Dendritic cell treated with granulocyte-macrophage colony-stimulating factor and Interleukin-4, amounts not matched to agents 40 ng/mL and 50 ng/mL, for 4 days (primary cell): ENCODE measurements around the gene TRAPPC3.
"Not testable (repeated sequence)": the region's sequence is repeated elsewhere in the genome, so short reads cannot be mapped to it uniquely, and the experiment has no call there.

Experiments
- H3K27ac Mint-ChIP-seq: one replicate; pipeline ENCODE4 v1.8.0; 2022; ENCODE audit warnings: mild to moderate bottlenecking, mixed read lengths
- H3K27me3 Mint-ChIP-seq: one replicate; pipeline ENCODE4 v1.8.0; 2022; ENCODE audit warnings: mild to moderate bottlenecking, mixed read lengths
- H3K36me3 Mint-ChIP-seq: one replicate; pipeline ENCODE4 v1.8.0; 2022; ENCODE audit warnings: low read depth, mixed read lengths
- H3K4me1 Mint-ChIP-seq: one replicate; pipeline ENCODE4 v1.8.0; 2022; ENCODE audit warnings: low read depth, mixed read lengths
- H3K4me3 Mint-ChIP-seq: one replicate; pipeline ENCODE4 v1.8.0; 2022; ENCODE audit warnings: mild to moderate bottlenecking, moderate library complexity, mixed read lengths
- H3K9me3 Mint-ChIP-seq: one replicate; pipeline ENCODE4 v1.8.0; 2022; ENCODE audit warnings: mixed read lengths
- intact Hi-C: fragments of 100-400 bp; cut with micrococcal nuclease; formaldehyde crosslinking; loops from one replicate; pipeline ENCODE4 v1.15.0; 2022

Gene TRAPPC3

DNA sequence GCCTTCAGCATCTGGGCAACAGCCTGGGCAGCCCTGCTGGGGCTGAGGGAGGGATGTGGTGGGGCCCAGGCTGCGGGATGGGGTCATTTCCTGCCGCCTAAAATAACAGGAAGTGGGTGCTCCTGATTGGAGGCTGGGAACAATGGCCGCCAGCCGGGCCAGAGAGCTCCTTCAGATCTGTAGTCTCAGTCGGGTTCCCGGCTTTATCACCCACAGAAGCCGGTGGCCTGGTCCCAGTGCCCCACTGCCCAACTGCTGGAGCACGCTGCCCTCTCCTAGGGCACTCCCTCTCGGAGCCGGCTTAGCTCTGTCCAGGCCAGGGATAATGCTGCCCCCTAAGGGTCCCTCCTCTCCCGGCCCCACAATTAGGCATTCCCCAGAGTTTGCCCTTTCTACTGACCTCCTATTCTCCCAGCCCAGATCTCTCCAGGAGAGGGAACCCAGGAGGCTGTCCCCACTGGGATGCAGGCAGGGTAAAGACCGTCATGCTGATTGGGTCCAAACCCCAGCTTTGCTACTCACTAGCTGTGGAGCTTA, 11.7 kb upstream of the TRAPPC3 start:
- intact Hi-C loops = no loop called here
- peaks cover 8% of the 10 kb centered on the region for H3K9me3 Mint-ChIP-seq
- H3K4me3 Mint-ChIP-seq = peak overlapping the region; percentile 75
- H3K27ac Mint-ChIP-seq = peak overlapping the region; percentile 89
- no peaks in the 10 kb centered on the region for H3K27me3 Mint-ChIP-seq
- H3K4me1 Mint-ChIP-seq = peaks cover 76% of the 10 kb centered on the region
- peaks cover 65% of the 10 kb centered on the region for H3K36me3 Mint-ChIP-seq

GRCh38 chr1:36160388-36160948, 11.2 kb upstream of the TRAPPC3 start:
- no peaks in the 10 kb centered on the region for H3K27me3 Mint-ChIP-seq
- H3K36me3 Mint-ChIP-seq = peaks cover 67% of the 10 kb centered on the region
- H3K9me3 Mint-ChIP-seq = peaks cover 8% of the 10 kb centered on the region
- H3K27ac Mint-ChIP-seq = peak overlapping the region; percentile 89
- H3K4me1 Mint-ChIP-seq = peaks cover 72% of the 10 kb centered on the region
- intact Hi-C loops = no loop called here
- H3K4me3 Mint-ChIP-seq = peak overlapping the region; percentile 75

- Mint-ChIP-seq H3K4me1 (peaks cover 75% of the 10 kb centered on the region), H3K9me3 (peaks cover 8% of the 10 kb centered on the region), H3K27me3 (no peaks in the 10 kb centered on the region), H3K36me3 (peaks cover 68% of the 10 kb centered on the region), H3K27ac (peak overlapping the region; percentile 89), H3K4me3 (peak overlapping the region; percentile 55)
- intact Hi-C loops = no loop called here
Observed at GRCh38 chr1:36159614-36160387, 10.5 kb upstream of the TRAPPC3 start.

DNA sequence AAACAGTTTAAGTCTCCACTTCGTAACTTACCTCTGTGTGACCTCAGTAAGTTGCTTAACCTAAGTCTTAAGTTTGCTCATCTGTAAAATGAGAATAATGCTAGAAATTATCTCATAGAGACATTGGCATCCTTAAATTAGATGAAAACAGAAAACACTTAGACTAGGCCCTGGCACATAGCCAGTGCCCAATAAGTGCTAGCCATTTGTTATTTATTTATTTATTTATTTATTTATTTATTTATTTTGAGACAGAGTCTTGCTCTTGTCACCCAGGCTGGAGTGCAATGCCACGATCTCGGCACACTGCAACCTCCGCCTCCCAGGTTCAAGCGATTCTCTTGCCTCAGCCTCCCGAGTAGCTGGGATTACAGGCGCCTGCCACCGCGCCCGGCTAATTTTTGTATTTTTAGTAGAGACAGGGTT, 9.6 kb upstream of the TRAPPC3 start:
- peak overlapping the region; percentile 89 for H3K27ac Mint-ChIP-seq
- H3K4me1 Mint-ChIP-seq = peaks cover 75% of the 10 kb centered on the region
- intact Hi-C loops, H3K4me3 Mint-ChIP-seq, H3K9me3 Mint-ChIP-seq, H3K27me3 Mint-ChIP-seq: not testable (repeated sequence)
- peaks cover 60% of the 10 kb centered on the region for H3K36me3 Mint-ChIP-seq

- H3K4me3 Mint-ChIP-seq = peak overlapping the region; percentile 97
- intact Hi-C loops = no loop called here
Observed at GRCh38 chr1:36157973-36158826, 8.9 kb upstream of the TRAPPC3 start.

DNA sequence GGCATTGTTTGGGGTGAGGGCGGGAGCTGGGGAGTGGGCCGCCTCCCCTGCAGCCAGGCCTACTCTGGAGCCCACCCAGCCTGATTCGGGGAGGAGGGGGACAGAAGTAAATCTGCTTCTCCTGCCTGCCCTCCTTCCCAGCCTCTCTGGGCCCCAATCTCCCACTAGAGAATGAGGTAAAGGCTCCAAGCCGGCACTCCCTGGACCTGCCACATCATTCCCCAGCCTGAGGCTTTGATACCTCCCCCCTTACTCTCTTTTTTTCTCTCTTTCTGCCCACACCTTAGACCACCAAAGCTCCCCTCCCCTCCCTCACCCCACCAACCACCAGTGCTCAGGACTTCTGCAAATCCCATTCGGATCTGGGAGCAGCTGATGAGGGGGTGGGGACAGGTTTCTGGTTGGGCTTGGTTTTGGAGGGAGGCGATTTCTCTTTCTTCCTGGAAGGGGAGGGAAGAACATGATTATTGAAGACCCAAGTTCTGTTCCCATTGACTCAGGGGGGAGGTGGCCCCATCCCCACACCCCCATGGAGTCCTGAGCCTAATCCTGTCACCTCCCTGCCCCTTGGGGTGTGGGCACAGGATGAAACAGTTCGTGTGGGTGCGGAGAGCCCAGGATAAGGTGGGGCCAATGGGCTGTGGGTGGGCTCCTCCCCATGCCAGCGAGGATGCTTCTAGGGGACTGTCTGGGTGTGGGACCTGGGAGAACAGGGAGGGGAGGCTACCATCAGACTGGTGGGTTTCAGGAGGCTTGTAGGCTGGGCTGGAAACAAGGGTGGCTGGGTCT, 8.0 kb upstream of the TRAPPC3 start:
- peaks cover 80% of the 10 kb centered on the region for H3K4me1 Mint-ChIP-seq
- peak overlapping the region; percentile 97 for H3K4me3 Mint-ChIP-seq
- intact Hi-C loops = no loop called here
- peaks cover 59% of the 10 kb centered on the region for H3K36me3 Mint-ChIP-seq
- no peaks in the 10 kb centered on the region for H3K27me3 Mint-ChIP-seq
- H3K27ac Mint-ChIP-seq = peak overlapping the region; percentile 97
- H3K9me3 Mint-ChIP-seq = no peaks in the 10 kb centered on the region

More at GRCh38 chr1:36157973-36158826, 8.9 kb upstream of the TRAPPC3 start:
- Mint-ChIP-seq H3K27ac (peak overlapping the region; percentile 97), H3K4me1 (peaks cover 80% of the 10 kb centered on the region), H3K9me3 (no peaks in the 10 kb centered on the region), H3K36me3 (peaks cover 60% of the 10 kb centered on the region), H3K27me3 (no peaks in the 10 kb centered on the region)

- peak overlapping the region; percentile 97 for H3K4me3 Mint-ChIP-seq
- H3K27ac Mint-ChIP-seq = peak overlapping the region; percentile 97
- intact Hi-C loops = no loop called here
- H3K36me3 Mint-ChIP-seq = peaks cover 51% of the 10 kb centered on the region
- no peaks in the 10 kb centered on the region for H3K9me3 Mint-ChIP-seq
- no peaks in the 10 kb centered on the region for H3K27me3 Mint-ChIP-seq
- H3K4me1 Mint-ChIP-seq = peaks cover 80% of the 10 kb centered on the region
Observed at GRCh38 chr1:36156329-36157114, 7.2 kb upstream of the TRAPPC3 start.

DNA sequence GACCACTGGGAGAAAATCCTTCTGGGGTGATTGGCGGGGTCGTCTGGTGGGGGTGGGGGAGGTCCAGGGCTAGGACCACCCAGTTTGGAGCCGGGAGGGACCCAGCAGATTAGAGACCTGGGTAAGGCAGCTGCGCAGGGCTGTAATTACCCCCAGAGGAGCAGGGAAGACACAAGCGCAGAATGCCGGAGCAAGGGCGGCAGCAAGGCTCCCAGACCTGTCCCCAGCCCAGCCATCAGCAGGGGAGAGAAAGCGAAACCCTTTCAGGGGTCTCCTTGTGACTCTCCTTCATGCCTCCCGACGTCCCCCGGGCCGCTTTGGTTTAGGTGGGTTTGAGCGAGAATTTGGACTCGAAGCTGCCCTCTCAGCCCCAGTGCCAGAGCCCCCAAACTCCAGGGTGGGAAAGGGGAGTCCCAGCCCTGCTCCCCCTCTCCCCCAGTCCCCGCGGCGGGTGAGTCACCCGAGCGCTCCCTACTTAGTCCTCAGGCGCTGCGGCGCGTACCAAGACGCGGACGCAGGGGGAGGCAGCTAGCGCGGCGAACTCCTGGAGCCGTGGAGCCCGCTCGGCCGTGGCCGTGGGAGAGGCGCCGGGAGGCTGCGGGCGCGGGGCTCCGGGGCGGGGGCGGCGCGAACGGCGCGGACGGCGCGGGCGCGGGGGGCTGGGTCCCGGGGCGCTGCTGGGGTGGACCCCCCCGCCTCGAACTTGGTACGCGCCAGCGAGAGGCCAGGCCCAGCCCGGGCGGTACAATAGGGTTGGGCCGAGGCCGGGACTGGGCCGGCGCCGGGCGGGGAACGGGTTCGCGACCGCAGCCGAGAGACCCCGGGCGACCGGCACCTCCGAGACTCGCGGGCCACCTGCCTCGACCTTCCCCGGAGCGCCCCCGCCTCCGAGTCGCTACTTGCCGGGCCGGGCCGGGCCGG, 6.4 kb upstream of the TRAPPC3 start, which contains the start of gene MAP7D1:
MAP7D1 (plus strand) TSS at position 753 of the 921 bp plus-strand sequence. CDS start 258 bp downstream, outside the sequence.
- Mint-ChIP-seq H3K4me3 (peak within 1 kb of the TSS; percentile 97), H3K9me3 (no peaks in the 10 kb centered on the region), H3K27ac (peak within 1 kb of the TSS; percentile 97), H3K4me1 (peaks cover 80% of the 10 kb centered on the region), H3K27me3 (no peaks in the 10 kb centered on the region), H3K36me3 (peaks cover 45% of the 10 kb centered on the region)
- intact Hi-C loops = no loop called here

- peaks cover 80% of the 10 kb centered on the region for H3K4me1 Mint-ChIP-seq
- H3K36me3 Mint-ChIP-seq = peaks cover 41% of the 10 kb centered on the region
- H3K27me3 Mint-ChIP-seq = no peaks in the 10 kb centered on the region
- intact Hi-C loops = no loop called here
- no peaks in the 10 kb centered on the region for H3K9me3 Mint-ChIP-seq
- H3K27ac Mint-ChIP-seq = peak overlapping the region; percentile 97
- H3K4me3 Mint-ChIP-seq = peak overlapping the region; percentile 86
Observed at GRCh38 chr1:36154765-36155407, 5.6 kb upstream of the TRAPPC3 start.

DNA sequence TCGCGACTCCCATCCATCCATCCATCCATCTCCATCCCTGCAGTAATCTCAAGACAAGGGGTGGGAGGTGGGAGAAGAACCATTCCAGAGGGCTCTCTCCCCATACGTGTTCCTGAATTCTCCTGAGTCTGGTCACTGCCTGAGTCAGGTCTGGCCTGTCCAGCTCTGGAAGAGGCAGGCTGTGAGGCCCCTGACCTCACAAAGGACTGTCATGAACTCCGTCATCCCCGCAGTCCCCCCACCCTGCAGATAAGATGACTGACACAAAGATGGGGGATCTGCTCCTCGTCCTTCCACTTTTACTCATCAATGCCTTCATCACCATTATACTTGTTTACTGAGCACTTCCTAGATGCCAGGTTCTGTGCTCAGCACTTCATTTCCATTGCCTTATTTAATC, 5.0 kb upstream of the TRAPPC3 start:
- H3K27ac Mint-ChIP-seq = peak overlapping the region; percentile 97

DNA sequence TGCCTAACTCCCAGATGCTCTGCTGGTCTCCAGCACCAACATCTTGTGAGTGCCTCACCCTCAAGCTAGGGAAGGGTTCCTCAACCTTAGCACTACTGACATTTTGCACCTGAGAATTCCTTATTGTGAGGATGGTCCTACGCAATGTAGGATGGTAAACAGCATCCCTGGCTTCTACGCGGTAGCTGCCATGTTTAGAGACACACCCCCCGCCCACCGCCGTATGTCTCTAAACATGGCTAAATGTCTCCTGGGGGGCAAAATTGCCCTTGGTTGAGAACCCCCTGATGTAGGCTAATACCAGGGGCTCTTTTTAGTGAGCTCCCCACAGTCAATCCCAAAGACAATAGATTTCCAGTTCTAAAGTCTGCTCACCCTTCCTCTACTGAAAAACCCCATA, 4.2 kb upstream of the TRAPPC3 start:
- Mint-ChIP-seq H3K36me3 (peaks cover 39% of the 10 kb centered on the region), H3K4me1 (peaks cover 72% of the 10 kb centered on the region), H3K9me3 (no peaks in the 10 kb centered on the region), H3K27me3 (no peaks in the 10 kb centered on the region), H3K27ac (peak overlapping the region; percentile 97), H3K4me3 (no peak overlapping the region)
- intact Hi-C loops = no loop called here

More for the DNA sequence above, 5.0 kb upstream of the TRAPPC3 start:
- Mint-ChIP-seq H3K4me1 (peaks cover 77% of the 10 kb centered on the region), H3K36me3 (peaks cover 39% of the 10 kb centered on the region), H3K27me3 (no peaks in the 10 kb centered on the region), H3K9me3 (no peaks in the 10 kb centered on the region), H3K4me3 (no peak overlapping the region)
- intact Hi-C loops = no loop called here
